ENCODE data around the gene DDAH1.

The DDAH1 gene

GRCh38 chr1:85448358-85448757 lies 16.6 kb downstream of the DDAH1 start:
- Histone ChIP-seq H3K27ac (peak overlapping the region in 7 of 21 experiments; percentile 22 to 47 (median 36)), H3K4me3 (no peak overlapping the region)

- Histone ChIP-seq H3K4me3 (no peak overlapping the region), H3K27ac (peak overlapping the region in 8 of 21 experiments; percentile 22 to 56 (median 36))
Measured at GRCh38 chr1:85447006-85447943, 17.7 kb downstream of the DDAH1 start.

- Histone ChIP-seq H3K27ac (no peak overlapping the region), H3K4me3 (no peak overlapping the region)
Measured at GRCh38 chr1:85445906-85446305, 19.1 kb downstream of the DDAH1 start.

- no peak overlapping the region for H3K4me3 ChIP-seq
Measured at GRCh38 chr1:85444381-85444780, 20.6 kb downstream of the DDAH1 start.

GRCh38 chr1:85440612-85441011 lies 24.3 kb downstream of the DDAH1 start:
- Histone ChIP-seq H3K4me3 (no peak overlapping the region), H3K27ac (peak overlapping the region in 4 of 21 experiments; percentile 9 to 54 (median 35))

More at GRCh38 chr1:85444381-85444780, 20.6 kb downstream of the DDAH1 start:
- no peak overlapping the region for H3K27ac ChIP-seq

GRCh38 chr1:85438353-85438752 lies 26.6 kb downstream of the DDAH1 start:
- Histone ChIP-seq H3K27ac (no peak overlapping the region), H3K4me3 (no peak overlapping the region)

- Histone ChIP-seq H3K4me3 (no peak overlapping the region), H3K27ac (no peak overlapping the region)
Measured at GRCh38 chr1:85437139-85437538, 27.8 kb downstream of the DDAH1 start.

- Histone ChIP-seq H3K4me3 (no peak overlapping the region), H3K27ac (no peak overlapping the region)
Measured at GRCh38 chr1:85433096-85433495, 31.9 kb downstream of the DDAH1 start.

GRCh38 chr1:85428471-85429089 lies 36.4 kb downstream of the DDAH1 start:
- Histone ChIP-seq H3K4me3 (no peak overlapping the region), H3K27ac (no peak overlapping the region)

GRCh38 chr1:85427849-85428248 lies 37.1 kb downstream of the DDAH1 start:
- H3K4me3 ChIP-seq, result no peak overlapping the region
- H3K27ac ChIP-seq, result peak overlapping the region in 4 of 21 experiments; percentile 0 to 68 (median 39)

GRCh38 chr1:85427331-85427730 lies 37.6 kb downstream of the DDAH1 start:
- no peak overlapping the region for H3K4me3 ChIP-seq
- peak overlapping the region in 4 of 21 experiments; percentile 0 to 68 (median 39) for H3K27ac ChIP-seq

- no peak overlapping the region for H3K4me3 ChIP-seq
- H3K27ac ChIP-seq, result no peak overlapping the region
Measured at GRCh38 chr1:85421179-85421578, 43.8 kb downstream of the DDAH1 start.

GRCh38 chr1:85420199-85420598 lies 44.8 kb downstream of the DDAH1 start:
- Histone ChIP-seq H3K4me3 (no peak overlapping the region), H3K27ac (no peak overlapping the region)

- Histone ChIP-seq H3K27ac (no peak overlapping the region), H3K4me3 (no peak overlapping the region)
Measured at GRCh38 chr1:85417876-85418275, 47.1 kb downstream of the DDAH1 start.

- no peak overlapping the region for H3K4me3 ChIP-seq
- H3K27ac ChIP-seq, result no peak overlapping the region
Measured at GRCh38 chr1:85417017-85417416, 47.9 kb downstream of the DDAH1 start.

GRCh38 chr1:85413169-85413568 lies 51.8 kb downstream of the DDAH1 start:
- peak overlapping the region in 2 of 21 experiments; percentile 5 to 52 for H3K27ac ChIP-seq
- H3K4me3 ChIP-seq, result no peak overlapping the region

- peak overlapping the region in 3 of 21 experiments; percentile 5 to 52 (median 13) for H3K27ac ChIP-seq
- no peak overlapping the region for H3K4me3 ChIP-seq
Measured at GRCh38 chr1:85411567-85412305, 53.2 kb downstream of the DDAH1 start.

- Histone ChIP-seq H3K27ac (no peak overlapping the region), H3K4me3 (no peak overlapping the region)
Measured at GRCh38 chr1:85409516-85409915, 55.4 kb downstream of the DDAH1 start.

- H3K4me3 ChIP-seq, result no peak overlapping the region
Measured at GRCh38 chr1:85407746-85408377, 57.1 kb downstream of the DDAH1 start.

More at GRCh38 chr1:85407746-85408377, 57.1 kb downstream of the DDAH1 start:
- peak overlapping the region in 7 of 21 experiments; percentile 2 to 81 (median 19) for H3K27ac ChIP-seq

Measured in skin epidermis (tissue), 12 donors.